ENCODE data around the gene ADAM19.

The ADAM19 gene

DNA sequence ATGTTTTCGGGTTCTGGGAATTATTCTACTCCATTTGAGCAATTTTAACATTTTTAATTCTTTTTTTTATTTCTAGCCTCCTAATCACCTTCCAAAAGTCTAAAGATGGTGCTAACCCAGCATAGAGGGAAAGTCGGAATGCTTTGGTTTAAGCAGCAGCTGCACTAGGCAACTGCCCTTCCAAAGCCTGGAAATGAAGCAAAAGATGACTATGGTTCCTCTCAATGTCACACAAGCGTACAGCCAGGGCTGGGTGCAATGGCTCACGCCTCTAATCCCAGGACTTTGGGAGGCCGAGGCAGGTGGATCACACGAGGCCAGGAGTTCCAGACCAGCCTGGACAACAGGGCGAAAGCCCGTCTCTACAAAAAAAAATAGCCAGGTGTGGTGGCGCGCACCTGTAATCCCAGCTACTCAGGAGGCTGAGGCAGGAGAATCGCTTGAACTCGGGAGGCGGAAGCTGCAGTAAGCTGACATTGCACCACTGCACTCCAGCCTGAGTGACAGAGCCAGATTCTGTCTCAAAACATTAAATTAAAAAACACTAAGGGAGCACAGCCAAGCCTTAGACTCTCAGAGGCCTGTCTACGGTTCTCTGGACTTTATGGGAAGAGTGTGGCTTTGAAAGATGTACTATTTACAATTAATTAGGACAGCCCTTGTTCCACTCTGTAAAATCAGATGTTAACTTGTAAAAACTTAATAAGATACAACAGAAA, 33.1 kb downstream of the ADAM19 start:
- DNase-seq (ENCODE audit: low read depth), result no peak

DNA sequence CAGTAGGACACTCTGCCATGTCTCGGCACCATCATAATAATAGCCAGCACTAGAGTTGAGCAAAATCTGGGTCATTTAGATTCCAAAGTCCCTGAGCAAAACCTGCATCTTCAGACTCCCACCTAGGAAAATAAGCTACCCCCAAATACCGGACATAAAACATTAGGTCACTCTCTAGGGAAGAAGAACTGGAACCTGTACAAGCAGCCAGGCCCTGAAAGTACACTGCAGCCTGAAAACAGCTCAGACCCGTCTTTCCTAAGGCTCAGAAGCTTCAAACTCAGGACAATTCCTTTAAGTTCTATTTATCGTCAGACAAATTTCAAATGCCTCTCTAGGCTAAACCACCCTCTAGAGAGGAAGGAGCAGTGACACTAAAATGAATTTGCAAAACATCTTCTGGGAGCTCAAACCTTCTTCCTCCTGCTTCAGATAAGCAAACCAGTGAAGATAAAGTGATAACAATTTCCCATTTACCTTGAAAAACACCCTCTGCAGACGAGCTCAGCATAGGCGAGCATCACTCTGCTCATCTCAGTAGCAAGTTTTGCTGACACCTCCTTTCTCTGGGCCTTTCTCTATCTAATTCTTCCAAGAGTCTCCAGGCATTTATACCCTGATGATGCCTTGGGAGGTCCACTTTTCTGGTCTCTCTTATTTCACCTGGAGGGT, 34.0 kb downstream of the ADAM19 start:
- DNase-seq (ENCODE audit: low read depth), result no peak

DNA sequence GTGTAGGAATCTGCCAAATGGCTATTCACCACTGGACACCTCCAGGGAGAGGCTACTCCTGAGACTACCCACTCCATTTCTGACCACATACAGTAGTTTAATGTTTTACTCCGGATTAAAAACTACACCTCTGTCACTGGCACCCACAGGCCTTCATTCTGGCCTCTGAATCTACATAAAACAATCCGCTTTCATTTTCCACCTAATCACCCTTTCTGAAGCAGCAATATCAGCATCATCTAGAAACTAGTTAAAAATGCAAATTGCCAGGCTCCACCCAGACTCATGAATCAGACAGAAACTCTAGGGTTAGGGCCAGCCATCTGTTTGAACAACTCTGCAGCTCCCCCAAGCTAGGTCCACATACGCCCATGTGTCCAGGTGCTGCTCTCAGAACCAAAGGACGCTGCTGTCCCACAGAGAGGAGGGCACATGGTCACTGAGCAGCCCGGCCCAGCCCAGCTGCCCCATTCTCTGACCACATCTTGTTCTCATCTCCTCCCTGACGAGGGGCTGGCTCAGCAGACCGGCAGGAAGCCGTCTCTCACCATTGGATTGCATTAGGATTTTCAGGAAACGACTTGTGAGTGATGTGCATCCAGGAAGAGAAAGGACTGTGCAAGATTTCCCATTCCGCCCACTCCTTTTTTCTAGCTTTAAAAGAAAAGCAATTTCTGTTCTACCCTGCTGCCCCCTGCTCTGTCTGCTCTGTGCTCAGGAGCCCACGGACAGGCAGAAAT, 34.7 kb downstream of the ADAM19 start:
- peak; percentile 21 for DNase-seq (ENCODE audit: low read depth)

- no peak for DNase-seq (ENCODE audit: low read depth)
Observed at GRCh38 chr5:157540124-157540523, 35.5 kb downstream of the ADAM19 start.

GRCh38 chr5:157539503-157540022, 36.0 kb downstream of the ADAM19 start:
- DNase-seq (ENCODE audit: low read depth), result no peak

DNA sequence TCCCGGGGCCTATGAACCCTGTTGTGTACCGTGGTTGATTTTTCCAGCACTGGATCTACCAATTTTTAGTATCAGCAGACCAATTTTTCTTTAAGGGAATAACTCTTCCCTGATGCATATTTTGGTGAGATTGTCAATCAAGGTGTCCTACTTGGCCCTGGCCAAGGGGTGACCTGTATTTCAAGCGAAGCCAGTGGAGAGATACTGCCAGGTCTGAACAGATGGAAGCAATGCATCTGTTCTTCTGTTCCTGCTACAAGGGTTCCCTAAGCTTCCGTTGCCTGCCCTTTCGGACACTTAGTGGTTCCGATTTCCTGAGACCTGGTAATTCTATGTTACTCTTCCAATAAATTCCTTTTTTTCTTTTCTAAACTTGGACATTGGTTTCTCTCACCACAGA, 37.3 kb downstream of the ADAM19 start:
- no peak for DNase-seq (ENCODE audit: low read depth)

DNA sequence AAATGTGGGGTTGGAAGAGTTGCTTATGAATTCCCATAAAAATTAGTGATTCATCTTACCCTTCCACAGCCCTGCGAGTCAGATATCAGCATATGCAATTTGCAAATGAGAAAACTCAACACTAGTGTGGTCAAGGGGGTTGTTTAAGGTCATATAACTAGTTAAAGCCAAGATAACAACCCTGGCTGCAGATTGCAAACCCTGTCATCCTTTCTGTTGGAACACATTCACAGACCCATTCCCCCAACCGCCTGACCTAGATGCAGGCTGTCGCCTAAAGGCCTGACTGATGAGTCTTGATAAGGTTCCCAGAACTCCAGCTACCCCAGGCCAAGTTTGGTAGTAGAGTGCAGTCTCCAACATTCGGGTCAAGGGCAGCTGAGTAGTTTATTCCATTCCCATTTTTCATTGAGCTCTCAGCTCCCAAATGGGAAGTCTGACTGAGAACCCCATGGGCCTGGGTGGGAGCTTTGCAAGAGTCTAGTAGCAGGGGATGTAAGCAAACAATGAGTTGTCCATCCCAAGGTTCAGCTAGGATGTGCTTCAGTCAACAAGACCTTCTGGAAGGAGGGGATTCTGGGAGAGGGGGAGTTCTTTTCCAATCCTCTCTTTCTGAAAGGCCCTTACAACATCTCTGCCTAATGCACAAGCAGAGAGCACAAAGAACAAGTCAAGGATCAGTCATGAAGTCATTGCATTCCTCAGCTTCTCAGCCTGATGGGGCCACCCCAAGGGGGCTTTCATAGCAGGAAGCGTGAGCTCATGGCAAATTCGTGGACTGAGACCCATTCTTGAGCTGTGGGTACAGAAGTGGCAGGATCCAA, 40.3 kb downstream of the ADAM19 start:
- DNase-seq (ENCODE audit: low read depth), result no peak

- no peak for DNase-seq (ENCODE audit: low read depth)
Observed at GRCh38 chr5:157533011-157533481, 42.5 kb downstream of the ADAM19 start.

DNA sequence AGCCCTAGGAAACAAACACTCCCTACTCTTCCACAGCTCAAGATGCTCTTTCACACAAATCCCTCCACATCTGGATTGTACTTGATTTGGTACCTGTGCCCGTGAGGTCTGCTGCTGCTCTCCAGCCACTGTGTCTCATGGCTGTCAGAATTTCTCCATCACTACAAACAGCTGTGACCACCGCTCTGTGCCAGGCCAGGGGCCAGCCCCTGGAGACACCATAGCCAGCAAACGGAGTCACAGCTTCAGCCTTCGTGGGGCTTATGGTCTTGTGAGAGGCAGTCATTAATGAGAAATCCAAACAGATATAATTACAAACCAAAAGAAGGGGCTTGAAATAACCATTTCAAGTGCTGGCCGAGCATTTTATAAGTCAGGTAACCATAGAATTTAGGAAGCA, 43.6 kb downstream of the ADAM19 start:
- DNase-seq (ENCODE audit: low read depth), result no peak

DNA sequence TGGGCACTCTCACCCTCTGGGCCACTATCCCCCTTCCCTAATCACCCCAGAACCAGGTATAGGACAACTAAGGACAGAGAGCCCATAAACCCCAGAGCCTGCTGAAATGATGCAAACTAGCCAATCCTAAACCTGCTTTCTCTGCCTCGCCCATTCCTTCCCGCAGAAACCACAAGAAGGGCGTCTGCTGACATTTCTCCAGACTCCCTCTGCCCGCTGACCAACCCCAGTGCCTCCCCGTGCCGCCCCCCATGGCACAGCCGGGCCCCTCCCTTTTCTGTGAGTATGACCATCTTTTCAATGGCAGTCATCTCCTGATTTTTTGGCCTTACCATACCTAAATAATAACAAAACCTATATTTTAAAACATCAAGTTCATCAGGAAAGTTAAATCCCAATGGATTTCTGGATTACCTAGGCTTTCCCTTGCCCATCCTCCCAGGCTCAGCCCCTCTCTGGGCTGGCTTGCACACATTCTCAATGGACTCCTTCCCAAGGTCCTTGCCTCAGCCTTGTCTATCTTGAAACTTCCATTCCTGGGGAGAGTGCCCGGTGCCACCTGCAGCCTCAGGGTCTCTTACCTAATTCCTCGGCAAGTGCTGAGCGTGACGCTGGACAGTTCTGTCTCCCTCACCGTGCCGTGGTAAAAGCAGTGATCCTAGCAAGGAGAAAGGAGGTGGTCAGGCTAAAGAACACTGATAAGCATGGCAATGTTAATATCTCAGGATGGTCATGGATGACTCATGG, 45.2 kb downstream of the ADAM19 start:
- DNase-seq (ENCODE audit: low read depth), result no peak

GRCh38 chr5:157529002-157529401, 46.6 kb downstream of the ADAM19 start:
- DNase-seq (ENCODE audit: low read depth), result no peak

- DNase-seq (ENCODE audit: low read depth), result no peak
Observed at GRCh38 chr5:157528036-157528632, 47.4 kb downstream of the ADAM19 start.

DNA sequence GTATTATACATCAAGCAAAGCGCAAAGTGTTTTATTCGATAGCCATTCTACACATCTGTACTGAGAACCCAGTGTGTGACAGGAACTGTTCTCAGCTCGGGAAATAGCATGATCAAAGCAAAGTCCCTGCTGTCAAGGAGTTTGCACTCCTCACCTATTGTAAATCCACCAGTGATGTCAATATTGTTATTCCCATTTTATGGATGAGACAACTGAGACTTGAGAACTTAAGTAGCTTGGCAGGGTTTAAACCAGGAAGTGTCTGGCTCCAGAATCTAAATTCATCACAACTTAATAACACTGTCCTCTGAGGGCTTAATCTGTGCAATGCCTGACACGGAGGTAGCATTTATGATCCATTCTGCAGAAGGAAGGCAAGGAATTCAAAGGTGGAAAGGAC, 50.7 kb downstream of the ADAM19 start:
- no peak for DNase-seq (ENCODE audit: low read depth)

GRCh38 chr5:157523976-157524375, 51.6 kb downstream of the ADAM19 start:
- no peak for DNase-seq (ENCODE audit: low read depth)

GRCh38 chr5:157521704-157522029, 53.9 kb downstream of the ADAM19 start:
- DNase-seq (ENCODE audit: low read depth), result no peak

- no peak for DNase-seq (ENCODE audit: low read depth)
Observed at GRCh38 chr5:157520911-157521703, 54.5 kb downstream of the ADAM19 start.

GRCh38 chr5:157519579-157520253, 55.9 kb downstream of the ADAM19 start:
- no peak for DNase-seq (ENCODE audit: low read depth)

- no peak for DNase-seq (ENCODE audit: low read depth)
Observed at GRCh38 chr5:157518963-157519362, 56.6 kb downstream of the ADAM19 start.

GRCh38 chr5:157516626-157517325, 58.8 kb downstream of the ADAM19 start:
- DNase-seq (ENCODE audit: low read depth), result no peak
